HG03520 (cell line): ENCODE measurements around the gene DOCK7.
"Not testable (repeated sequence)": the region's sequence is repeated elsewhere in the genome, so short reads cannot be mapped to it uniquely, and the experiment has no call there.

Source experiments
- ATAC-seq: cut with Tn5 transposase; IDR thresholded peaks from one replicate; pipeline ENCODE4 v1.9.1; 2021; ENCODE audit warnings: mild to moderate bottlenecking, moderate library complexity; ENCODE audit not compliant: unreplicated experiment

The DOCK7 gene

GRCh38 chr1:62687903-62688686 is at the start of gene DOCK7:
DOCK7 (minus strand) TSS chr1:62688386; CDS start chr1:62688264, 122 bp downstream.
- ATAC-seq, result peak; percentile 71

GRCh38 chr1:62735491-62736171 is 47.4 kb upstream of the DOCK7 start:
- no peak for ATAC-seq

GRCh38 chr1:62732331-62732730 is 44.1 kb upstream of the DOCK7 start:
- ATAC-seq, result no peak

GRCh38 chr1:62728963-62729362 is 40.8 kb upstream of the DOCK7 start:
- no peak for ATAC-seq

- ATAC-seq, result no peak
Measured at GRCh38 chr1:62727656-62728407, 39.6 kb upstream of the DOCK7 start.

- ATAC-seq, result no peak
Measured at GRCh38 chr1:62726011-62726442, 37.8 kb upstream of the DOCK7 start.

GRCh38 chr1:62725255-62725654 is 37.1 kb upstream of the DOCK7 start:
- no peak for ATAC-seq

- no peak for ATAC-seq
Measured at GRCh38 chr1:62724430-62724829, 36.2 kb upstream of the DOCK7 start.

- no peak for ATAC-seq
Measured at GRCh38 chr1:62723883-62724282, 35.7 kb upstream of the DOCK7 start.

GRCh38 chr1:62722796-62723195 is 34.6 kb upstream of the DOCK7 start:
- ATAC-seq, result peak; percentile 71

GRCh38 chr1:62720946-62721554 is 32.9 kb upstream of the DOCK7 start:
- no peak for ATAC-seq

- ATAC-seq, result not testable (repeated sequence)
Measured at GRCh38 chr1:62718400-62718799, 30.2 kb upstream of the DOCK7 start.

GRCh38 chr1:62717483-62717882 is 29.3 kb upstream of the DOCK7 start:
- ATAC-seq, result no peak

GRCh38 chr1:62716397-62716796 is 28.2 kb upstream of the DOCK7 start:
- no peak for ATAC-seq

- no peak for ATAC-seq
Measured at GRCh38 chr1:62712336-62713243, 24.4 kb upstream of the DOCK7 start.

- no peak for ATAC-seq
Measured at GRCh38 chr1:62707744-62708120, 19.5 kb upstream of the DOCK7 start.

GRCh38 chr1:62706985-62707743 is 19.0 kb upstream of the DOCK7 start:
- no peak for ATAC-seq

- ATAC-seq, result not testable (repeated sequence)
Measured at GRCh38 chr1:62698161-62698560, 10.0 kb upstream of the DOCK7 start.

GRCh38 chr1:62694479-62694878 is 6.3 kb upstream of the DOCK7 start:
- not testable (repeated sequence) for ATAC-seq
